ENCODE results near the gene NPLOC4.
A peak's percentile ranks its signal among the peaks of the same experiment; 100 is the strongest.

NPLOC4 gene

DNA sequence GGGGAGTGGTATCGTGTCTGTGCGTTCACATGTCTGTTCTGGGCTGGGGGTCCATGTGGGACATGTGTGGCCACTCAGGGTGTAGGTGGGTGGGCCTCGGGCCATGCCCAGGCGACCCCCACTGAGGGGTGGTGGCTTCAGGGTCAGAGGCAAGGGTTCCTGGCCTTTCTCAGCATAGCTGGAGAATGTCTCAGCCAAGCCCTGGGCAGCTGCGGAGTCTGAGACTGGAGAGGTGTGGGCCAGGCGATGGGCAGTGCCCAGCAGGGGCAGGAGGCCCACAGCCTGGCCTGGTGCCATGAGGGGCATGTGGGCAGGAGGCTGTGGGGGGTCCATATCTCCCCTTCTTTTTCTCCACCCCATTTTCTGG lies 107.5 kb downstream of the NPLOC4 start:
- no peak for DNase-seq

DNA sequence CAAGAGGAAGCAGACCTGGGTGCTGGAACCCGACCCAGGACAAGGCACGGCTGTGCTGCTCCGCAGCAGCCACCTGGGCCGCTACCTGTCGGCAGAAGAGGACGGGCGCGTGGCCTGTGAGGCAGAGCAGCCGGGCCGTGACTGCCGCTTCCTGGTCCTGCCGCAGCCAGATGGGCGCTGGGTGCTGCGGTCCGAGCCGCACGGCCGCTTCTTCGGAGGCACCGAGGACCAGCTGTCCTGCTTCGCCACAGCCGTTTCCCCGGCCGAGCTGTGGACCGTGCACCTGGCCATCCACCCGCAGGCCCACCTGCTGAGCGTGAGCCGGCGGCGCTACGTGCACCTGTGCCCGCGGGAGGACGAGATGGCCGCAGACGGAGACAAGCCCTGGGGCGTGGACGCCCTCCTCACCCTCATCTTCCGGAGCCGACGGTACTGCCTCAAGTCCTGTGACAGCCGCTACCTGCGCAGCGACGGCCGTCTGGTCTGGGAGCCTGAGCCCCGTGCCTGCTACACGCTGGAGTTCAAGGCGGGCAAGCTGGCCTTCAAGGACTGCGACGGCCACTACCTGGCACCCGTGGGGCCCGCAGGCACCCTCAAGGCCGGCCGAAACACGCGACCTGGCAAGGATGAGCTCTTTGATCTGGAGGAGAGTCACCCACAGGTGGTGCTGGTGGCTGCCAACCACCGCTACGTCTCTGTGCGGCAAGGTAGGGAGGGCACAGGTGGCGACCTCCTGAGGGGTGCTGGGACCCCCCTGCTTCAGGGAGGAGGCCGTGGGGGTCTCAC lies 108.1 kb downstream of the NPLOC4 start:
- DNase-seq: no peak

GRCh38 chr17:81528384-81528650 lies 108.6 kb downstream of the NPLOC4 start:
- no peak for DNase-seq

DNA sequence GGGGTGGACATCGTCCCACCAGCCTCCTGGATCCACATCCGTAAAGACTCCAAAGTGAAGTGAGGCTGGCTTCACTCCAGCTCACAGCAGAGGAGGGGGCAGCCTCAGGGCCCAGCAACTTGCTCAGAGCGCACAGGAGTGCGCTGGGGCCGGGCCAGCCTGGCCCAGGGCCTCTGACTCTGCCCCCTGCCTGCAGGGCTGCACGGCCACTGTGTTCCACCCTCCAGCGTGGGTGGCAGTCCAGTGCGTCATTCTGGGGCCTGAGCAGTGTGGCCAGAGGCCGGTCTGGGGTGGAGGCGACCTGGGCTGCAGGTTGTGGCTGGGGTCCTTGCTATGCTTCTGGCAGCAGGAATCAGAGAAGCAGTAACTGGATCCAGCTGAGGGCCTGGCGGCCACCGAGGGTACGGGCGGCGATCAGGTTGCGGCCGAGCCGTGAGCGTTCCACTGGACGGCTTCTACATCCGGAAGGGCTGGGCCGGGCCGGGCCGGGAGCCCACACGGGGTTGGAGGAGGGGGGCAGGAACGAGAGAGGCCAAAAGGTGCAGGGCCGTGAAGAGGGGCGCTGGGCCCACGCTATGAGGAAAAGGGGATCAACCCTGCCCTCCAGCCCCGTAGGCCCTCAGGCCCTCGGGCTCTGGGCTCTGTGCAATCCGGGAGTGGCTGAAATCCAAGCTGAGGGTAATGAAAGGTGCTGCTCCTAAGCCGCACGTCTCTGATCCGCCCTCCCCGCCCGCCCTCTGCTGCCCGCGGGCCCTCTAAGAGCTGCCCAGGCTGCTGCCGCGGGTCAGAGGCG lies 109.1 kb downstream of the NPLOC4 start, which contains the start of gene FSCN2:
Gene FSCN2 (plus strand): TSS at position 787 of the 793 bp plus-strand sequence. CDS start 155 bp downstream, outside the sequence.
- DNase-seq: peak; percentile 68

DNA sequence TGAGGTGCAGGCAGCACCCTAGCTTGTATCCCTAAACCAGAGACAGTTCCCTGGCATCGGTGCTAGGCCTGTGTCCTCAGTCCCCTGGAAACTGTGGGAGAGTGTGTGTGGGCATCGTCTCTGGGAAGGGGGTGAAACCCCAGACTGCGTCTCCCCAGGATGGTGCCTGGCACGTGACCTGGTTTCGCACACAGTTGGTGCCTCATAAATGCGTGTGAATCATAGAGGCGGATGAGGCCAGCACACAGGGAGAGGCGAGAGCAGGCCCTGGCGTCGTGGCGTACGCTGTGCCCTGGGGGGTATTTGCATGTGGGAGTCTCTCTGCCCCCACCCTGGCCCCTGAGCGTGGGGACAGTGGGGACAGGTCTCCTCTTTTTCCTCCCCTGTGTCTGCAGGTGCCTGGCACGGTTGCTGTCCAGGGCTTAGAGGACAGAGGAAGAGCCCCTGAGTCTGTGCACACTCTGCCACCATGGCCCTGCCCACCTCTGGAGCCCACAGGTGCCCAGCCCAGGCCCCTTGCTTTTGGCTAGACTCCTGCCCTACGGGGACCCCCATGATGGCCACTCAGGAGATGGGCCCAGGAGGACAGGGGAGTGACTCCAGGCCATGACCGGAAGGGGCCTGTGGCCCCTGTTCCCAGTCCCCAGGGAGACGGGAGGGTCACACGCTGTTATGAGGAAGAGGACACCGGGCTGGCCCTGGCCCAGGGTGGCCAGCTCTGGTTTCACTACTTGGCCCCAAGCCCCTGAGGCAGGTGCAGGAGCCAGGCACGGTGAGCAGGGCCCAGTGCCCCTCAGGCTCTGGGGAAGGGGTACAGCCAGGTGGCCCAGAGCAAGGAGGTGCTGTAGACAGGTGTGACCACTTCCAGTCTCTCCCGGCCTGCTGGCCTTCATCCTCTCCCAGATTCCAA lies 110.0 kb downstream of the NPLOC4 start:
- no peak for DNase-seq

DNA sequence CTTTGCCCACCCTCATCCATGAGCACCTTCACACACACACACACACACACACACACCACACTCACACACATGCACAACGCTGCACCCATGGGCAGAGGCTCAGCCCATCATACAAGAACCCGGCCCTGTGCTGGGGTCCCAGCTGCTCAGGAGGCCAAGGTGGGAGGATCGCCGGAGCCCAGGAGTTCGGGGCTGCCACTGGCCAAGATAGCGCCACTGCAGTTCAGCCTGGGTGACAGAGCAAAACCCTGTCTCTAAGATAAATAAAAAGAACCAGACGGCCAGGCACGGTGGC lies 112.1 kb downstream of the NPLOC4 start:
- DNase-seq: no peak

GRCh38 chr17:81524039-81524864 lies 112.7 kb downstream of the NPLOC4 start:
- DNase-seq: no peak

DNA sequence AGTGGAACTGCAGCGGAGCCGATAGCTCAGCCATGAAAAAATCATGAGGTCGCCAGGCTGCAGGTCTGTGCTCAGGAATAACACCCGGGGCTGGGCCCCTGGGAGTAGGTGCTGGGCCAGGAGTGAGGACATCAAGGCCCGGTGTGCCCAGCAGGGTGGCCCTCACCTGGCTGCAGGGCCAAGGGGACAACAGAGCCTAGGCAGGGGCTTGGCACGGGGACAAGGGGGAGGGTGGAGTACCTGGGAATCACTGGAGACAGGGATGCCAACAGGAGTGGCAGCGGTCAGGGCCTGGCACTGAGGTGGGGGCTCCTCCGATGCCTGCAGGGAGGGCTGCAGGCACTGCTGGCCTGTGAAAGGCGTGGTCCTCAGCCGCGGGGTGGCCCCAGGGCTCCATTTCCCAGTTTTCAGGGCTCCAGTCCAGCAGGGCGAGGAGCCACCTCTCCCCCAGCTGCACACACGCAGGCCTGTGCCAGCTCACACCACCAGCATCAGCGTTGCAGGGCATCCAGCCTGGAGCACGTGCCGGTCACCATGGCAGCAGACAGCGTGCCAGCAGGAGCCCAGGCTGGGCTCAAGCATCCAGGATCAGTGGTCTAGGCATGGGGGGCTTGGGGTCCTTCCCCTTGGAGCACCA lies 113.4 kb downstream of the NPLOC4 start:
- DNase-seq: peak; percentile 73

GRCh38 chr17:81522491-81523401 lies 114.2 kb downstream of the NPLOC4 start:
- peak; percentile 83 for DNase-seq

- no peak for DNase-seq
Observed at GRCh38 chr17:81520021-81520901, 116.7 kb downstream of the NPLOC4 start.

DNA sequence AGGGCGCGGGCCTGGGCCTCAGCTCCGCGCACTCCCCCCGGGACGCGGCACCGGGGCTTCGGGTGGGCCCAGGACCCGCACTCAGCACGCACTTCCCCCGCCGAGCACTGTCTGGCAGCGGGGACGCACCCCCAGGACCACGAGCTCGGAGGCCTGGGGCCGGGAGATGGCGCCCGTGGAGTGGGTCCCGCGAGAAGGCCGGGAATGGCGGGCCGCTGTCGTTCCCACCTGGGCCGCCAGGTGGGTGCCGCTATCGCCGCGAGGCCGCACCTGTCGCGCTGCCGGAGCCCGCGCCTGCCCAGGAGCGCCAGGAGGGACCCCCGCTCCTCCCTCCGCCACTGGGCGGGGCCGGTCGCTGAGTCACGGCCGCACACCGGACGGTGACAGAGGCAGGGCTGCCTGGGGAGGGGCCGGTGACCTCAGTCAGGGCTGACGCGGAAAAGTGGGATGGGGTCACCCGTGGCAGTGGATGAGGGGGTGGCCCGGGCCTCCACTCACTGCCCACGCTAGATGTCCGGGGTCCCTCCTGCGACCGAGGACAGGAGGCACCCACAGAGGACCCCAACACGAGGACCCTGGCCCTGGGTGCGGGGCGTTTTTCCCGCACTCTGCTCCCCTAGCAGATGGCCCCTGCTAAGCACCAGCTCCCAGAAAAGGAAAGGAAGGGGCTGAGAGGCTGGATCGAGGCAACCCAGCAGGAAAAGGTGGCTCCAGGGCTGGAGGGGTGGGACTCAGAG lies 117.5 kb downstream of the NPLOC4 start:
- peak; percentile 58 for DNase-seq

DNA sequence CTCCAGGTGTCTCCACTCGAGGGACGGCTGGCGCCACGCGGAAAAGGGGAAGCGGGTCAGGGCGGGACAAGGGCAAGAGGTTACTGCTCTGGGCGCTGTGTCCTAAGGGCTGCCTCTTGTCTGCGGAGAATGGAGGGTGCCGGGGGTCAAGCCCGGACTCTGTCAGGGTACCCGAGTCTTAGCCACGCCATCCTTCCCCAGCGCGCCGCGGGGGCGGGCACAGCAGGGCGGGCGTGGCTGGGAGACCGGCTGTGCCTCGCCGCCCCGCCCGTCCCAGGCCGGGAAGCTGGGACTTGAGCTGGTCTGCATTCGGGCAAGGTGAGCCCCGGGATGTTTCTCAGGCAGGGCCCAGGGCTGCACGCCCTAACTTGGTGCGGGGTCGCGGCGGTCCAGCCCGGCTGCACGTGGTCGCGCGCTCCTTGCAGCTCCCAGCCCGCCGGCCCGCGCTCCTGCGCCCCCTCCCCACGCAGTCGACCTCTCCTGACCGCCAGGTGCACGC lies 118.1 kb downstream of the NPLOC4 start:
- no peak for DNase-seq

- DNase-seq: peak; percentile 68
Observed at GRCh38 chr17:81518113-81518784, 118.7 kb downstream of the NPLOC4 start.

DNA sequence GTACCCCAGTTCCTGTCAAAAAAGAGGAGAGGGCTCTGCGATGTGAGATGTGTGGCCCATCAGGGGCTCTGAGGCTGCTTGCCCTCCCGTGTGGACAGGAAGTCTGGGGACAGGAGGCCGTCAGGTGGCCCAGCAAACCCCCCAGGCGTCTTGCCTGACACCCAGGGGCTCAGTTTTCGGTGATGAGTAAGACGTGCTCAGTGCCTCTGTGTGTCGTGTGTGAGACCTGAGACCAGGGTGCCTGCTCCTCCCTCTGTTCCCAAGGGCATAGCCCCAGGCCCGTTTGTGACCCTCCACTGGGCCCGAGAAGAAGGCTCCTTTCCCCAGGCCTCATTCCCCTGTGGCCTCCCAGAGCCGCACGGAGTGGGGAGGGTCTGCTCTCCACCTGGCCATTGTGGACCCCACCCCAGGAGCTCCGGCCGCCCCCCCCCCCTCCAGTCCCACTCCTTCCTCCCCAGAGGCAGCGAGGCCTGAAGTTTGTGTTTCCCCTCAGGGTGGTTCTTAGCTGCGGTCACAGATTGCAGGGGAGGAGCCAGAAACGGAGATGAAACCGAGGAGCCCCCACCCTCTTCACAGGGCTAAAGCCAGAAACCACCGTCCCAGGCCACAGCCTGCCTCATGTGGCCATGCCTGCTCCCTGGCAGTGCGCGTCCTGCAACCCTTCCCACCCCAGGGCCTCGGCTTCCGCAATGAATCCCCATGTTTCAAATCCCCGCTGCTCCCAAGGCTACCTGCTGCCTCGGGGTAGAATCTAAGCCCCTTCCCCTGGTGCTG lies 119.4 kb downstream of the NPLOC4 start:
- DNase-seq: no peak

DNA sequence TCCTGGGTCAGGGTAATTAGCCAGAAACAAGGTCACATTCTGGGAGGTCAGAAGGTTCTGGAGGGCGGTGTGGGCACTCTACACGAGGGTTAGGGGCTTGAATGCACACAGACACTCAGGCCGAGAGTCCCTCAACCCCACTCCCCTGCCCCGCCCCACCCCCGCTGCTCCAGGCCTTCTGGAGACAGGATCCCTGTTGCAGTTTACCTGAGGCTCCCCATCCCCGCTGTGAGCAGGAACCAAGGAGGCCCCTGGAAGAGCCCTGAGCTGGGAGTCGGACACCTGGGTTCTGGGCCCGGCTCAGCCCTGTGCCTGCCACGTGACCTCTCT lies 119.9 kb downstream of the NPLOC4 start:
- no peak for DNase-seq

- DNase-seq: no peak
Observed at GRCh38 chr17:81516439-81516838, 120.5 kb downstream of the NPLOC4 start.

DNA sequence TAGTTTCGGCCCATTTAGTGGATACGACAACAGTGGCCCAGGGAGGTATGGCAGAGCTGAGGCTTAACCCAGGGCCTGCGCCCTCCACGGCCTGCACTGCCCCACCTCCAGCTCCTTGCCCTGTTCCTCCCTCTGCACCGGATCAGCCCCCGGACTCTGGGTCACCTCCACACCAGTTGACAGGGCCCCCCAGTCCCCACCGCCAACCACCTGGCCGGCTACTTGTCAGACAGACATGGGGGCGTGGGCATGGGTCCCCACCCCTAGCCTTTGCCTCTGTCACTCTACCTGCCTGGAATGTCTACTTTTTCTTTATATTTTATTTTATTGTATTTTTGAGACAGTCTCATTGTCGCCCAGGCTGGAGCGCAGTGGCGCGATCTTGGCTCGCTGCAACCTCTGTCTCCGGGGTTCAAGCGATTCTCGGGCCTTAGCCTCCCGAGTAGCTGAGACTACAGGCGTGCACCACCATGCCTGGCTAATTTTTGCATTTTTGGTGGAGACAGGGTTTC lies 121.3 kb downstream of the NPLOC4 start:
- no peak for DNase-seq
